ENCODE data around the gene PTPRN2. TPM values are rescaled to one million over a fixed set of nuclear protein-coding genes. Genes with fewer than 3 reads are reported as not detected.

The PTPRN2 gene
- total and polyA plus RNA-seq, 2 donors (not counting 1 experiment from before 2014, with no cell fraction given) = 0.54 to 1.2 TPM

DNA sequence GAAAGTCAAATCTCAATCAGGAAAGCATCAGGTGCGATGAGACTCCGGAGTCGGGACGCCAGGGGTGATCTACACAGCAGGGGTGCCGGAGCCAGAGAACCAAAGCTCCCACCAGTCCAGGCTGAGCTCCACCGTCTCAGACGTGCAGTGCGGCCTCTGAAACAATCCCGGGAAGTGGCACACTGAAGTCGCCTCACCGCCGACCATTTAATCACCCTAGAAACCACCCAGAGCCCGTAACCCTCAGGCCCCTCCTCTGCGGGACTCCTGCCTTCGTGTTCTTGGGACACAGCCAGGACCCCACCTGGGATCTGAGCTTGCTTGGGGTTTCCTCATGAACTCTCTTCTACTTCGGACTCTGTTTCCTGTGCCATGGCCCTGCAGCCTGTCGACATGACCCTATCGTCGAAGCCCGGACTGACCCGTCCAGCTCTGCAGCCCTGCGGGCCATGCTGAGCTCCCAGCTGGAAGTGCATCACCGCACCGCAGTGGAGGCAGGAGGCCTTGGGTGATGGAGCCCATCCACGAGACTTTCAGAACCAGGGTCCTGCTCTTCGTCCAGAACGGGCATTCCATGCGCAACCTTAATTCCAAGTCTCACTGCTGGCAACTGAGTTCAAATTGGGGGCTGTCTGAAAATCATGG lies 266.4 kb downstream of the PTPRN2 start:
- TF ChIP-seq, protein P1, sequence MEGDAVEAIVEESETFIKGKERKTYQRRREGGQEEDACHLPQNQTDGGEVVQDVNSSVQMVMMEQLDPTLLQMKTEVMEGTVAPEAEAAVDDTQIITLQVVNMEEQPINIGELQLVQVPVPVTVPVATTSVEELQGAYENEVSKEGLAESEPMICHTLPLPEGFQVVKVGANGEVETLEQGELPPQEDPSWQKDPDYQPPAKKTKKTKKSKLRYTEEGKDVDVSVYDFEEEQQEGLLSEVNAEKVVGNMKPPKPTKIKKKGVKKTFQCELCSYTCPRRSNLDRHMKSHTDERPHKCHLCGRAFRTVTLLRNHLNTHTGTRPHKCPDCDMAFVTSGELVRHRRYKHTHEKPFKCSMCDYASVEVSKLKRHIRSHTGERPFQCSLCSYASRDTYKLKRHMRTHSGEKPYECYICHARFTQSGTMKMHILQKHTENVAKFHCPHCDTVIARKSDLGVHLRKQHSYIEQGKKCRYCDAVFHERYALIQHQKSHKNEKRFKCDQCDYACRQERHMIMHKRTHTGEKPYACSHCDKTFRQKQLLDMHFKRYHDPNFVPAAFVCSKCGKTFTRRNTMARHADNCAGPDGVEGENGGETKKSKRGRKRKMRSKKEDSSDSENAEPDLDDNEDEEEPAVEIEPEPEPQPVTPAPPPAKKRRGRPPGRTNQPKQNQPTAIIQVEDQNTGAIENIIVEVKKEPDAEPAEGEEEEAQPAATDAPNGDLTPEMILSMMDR (conservative IDR thresholded peaks at IDR 0.05 in 1 of 2, IDR thresholded peaks at IDR 0.05 in 1 of 2; ENCODE audit: low read depth in 1 of 2, low read length in 2 of 2) = no peak
- no peak for TF ChIP-seq EZH2 (IDR thresholded peaks at IDR 0.05; ENCODE audit: low read length, missing control alignments)
- H3K27me3 ChIP-seq (ENCODE audit: control insufficient read depth, insufficient read depth, low read length) = no peaks in the 10 kb centered on the region

DNA sequence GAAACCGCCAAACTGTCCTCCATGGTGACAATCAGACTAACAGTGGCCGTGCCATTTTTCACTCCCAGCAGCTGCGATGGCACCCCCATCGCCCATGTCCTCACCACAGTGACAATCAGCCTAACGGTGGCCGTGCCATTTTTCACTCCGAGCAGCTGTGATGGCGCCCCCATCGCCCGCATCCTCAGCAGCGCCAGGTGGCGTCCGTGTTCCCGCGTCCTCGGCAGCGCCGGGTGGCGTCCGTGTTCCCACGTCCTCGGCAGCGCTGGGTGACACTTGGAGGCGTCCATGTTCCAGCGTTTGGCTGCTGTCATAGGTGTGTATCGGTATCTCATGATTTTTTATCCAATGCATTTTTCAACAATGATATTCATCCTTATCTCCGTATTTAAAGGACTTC lies 267.3 kb downstream of the PTPRN2 start:
- Histone ChIP-seq H3K9ac (ENCODE audit: insufficient read depth, low read length) (no peak overlapping the region), H3K27me3 (ENCODE audit: control insufficient read depth, insufficient read depth, low read length) (no peaks in the 10 kb centered on the region), H3K27ac (ENCODE audit: insufficient read depth, low read length) (no peak overlapping the region), H4K20me1 (ENCODE audit: control insufficient read depth, extremely low read depth, insufficient read depth, low read length) (no peaks in the 10 kb centered on the region), H3K36me3 (ENCODE audit: control insufficient read depth, insufficient read depth, low read length) (no peaks in the 10 kb centered on the region), H3K79me2 (ENCODE audit: control insufficient read depth, insufficient read depth, low read length) (no peaks in the 10 kb centered on the region), H3K4me1 (ENCODE audit: control insufficient read depth, extremely low read depth, insufficient read depth, low read length) (no peaks in the 10 kb centered on the region), H3K4me2 (ENCODE audit: extremely low read depth, insufficient read depth, low read length) (no peak overlapping the region), H3K4me3 (replicated peaks in 1 of 4; ENCODE audit: control extremely low read depth in 1 of 4, insufficient read depth in 1 of 4, low read depth in 3 of 4, low read length in 4 of 4) (no peak overlapping the region), H3K9me3 (ENCODE audit: control insufficient read depth, insufficient read depth, low read depth, low read length) (no peaks in the 10 kb centered on the region), H2AFZ (ENCODE audit: low read length) (no peak overlapping the region)
- TF ChIP-seq, protein P1 (conservative IDR thresholded peaks at IDR 0.05 in 1 of 2, IDR thresholded peaks at IDR 0.05 in 1 of 2; ENCODE audit: low read depth in 1 of 2, low read length in 2 of 2) = no peak
- TF ChIP-seq EZH2 (IDR thresholded peaks at IDR 0.05; ENCODE audit: low read length, missing control alignments) = no peak
- no peak for DNase-seq (ENCODE audit: low read depth in 2 of 2)

More for the DNA sequence above, 266.4 kb downstream of the PTPRN2 start:
- no peaks in the 10 kb centered on the region for H3K36me3 ChIP-seq (ENCODE audit: control insufficient read depth, insufficient read depth, low read length)
- H3K27ac ChIP-seq (ENCODE audit: insufficient read depth, low read length) = no peak overlapping the region
- no peak overlapping the region for H3K9ac ChIP-seq (ENCODE audit: insufficient read depth, low read length)
- H3K4me3 ChIP-seq (replicated peaks in 1 of 4; ENCODE audit: control extremely low read depth in 1 of 4, insufficient read depth in 1 of 4, low read depth in 3 of 4, low read length in 4 of 4) = no peak overlapping the region
- H3K79me2 ChIP-seq (ENCODE audit: control insufficient read depth, insufficient read depth, low read length) = no peaks in the 10 kb centered on the region
- H4K20me1 ChIP-seq (ENCODE audit: control insufficient read depth, extremely low read depth, insufficient read depth, low read length) = no peaks in the 10 kb centered on the region
- H3K4me1 ChIP-seq (ENCODE audit: control insufficient read depth, extremely low read depth, insufficient read depth, low read length) = no peaks in the 10 kb centered on the region
- H2AFZ ChIP-seq (ENCODE audit: low read length) = no peak overlapping the region
- H3K9me3 ChIP-seq (ENCODE audit: control insufficient read depth, insufficient read depth, low read depth, low read length) = no peaks in the 10 kb centered on the region
- H3K4me2 ChIP-seq (ENCODE audit: extremely low read depth, insufficient read depth, low read length) = no peak overlapping the region
- no peak for DNase-seq (ENCODE audit: low read depth in 2 of 2)

DNA sequence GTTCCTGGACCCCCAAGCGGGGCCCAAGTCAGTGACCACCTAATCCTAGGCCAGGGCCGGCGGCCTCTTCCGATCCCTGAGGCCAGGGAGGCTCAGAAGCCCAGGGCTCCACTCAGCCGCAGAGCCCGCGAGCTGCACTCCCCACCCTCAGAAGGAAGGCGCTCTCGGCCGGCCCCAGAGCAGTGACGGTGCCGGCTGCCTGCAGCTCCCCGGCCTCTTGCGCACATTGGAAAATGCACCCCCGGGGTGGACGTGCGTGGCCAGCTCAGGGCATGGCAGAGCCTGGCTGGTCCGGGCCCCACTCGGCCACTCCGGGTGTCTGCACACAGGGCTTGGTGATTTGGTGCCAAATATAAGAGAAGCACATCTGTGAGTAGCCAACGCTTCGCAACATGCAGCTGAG lies 269.1 kb downstream of the PTPRN2 start:
- Histone ChIP-seq H2AFZ (ENCODE audit: low read length) (no peak overlapping the region), H3K27me3 (ENCODE audit: control insufficient read depth, insufficient read depth, low read length) (no peaks in the 10 kb centered on the region), H3K36me3 (ENCODE audit: control insufficient read depth, insufficient read depth, low read length) (no peaks in the 10 kb centered on the region), H3K4me2 (ENCODE audit: extremely low read depth, insufficient read depth, low read length) (no peak overlapping the region), H3K4me3 (replicated peaks in 1 of 4; ENCODE audit: control extremely low read depth in 1 of 4, insufficient read depth in 1 of 4, low read depth in 3 of 4, low read length in 4 of 4) (no peak overlapping the region), H3K9ac (ENCODE audit: insufficient read depth, low read length) (no peak overlapping the region), H3K9me3 (ENCODE audit: control insufficient read depth, insufficient read depth, low read depth, low read length) (no peaks in the 10 kb centered on the region), H3K4me1 (ENCODE audit: control insufficient read depth, extremely low read depth, insufficient read depth, low read length) (no peaks in the 10 kb centered on the region), H4K20me1 (ENCODE audit: control insufficient read depth, extremely low read depth, insufficient read depth, low read length) (no peaks in the 10 kb centered on the region), H3K79me2 (ENCODE audit: control insufficient read depth, insufficient read depth, low read length) (no peaks in the 10 kb centered on the region), H3K27ac (ENCODE audit: insufficient read depth, low read length) (no peak overlapping the region)
- no peak for DNase-seq (ENCODE audit: low read depth in 2 of 2)
- TF ChIP-seq, protein P1 (conservative IDR thresholded peaks at IDR 0.05 in 1 of 2, IDR thresholded peaks at IDR 0.05 in 1 of 2; ENCODE audit: low read depth in 1 of 2, low read length in 2 of 2) = no peak
- TF ChIP-seq EZH2 (IDR thresholded peaks at IDR 0.05; ENCODE audit: low read length, missing control alignments) = no peak

All from fibroblast of lung (primary cell).